Fibroblast of skin of left biceps (primary cell): ENCODE measurements around the gene LAP3.

Experiments
- DNase-seq, 2 experiments: peaks; one replicate each; pipeline ENCODE4 v3.0.0-alpha.2; 2013; ENCODE audit warnings: low read depth in 2 of 2

The LAP3 gene

DNA sequence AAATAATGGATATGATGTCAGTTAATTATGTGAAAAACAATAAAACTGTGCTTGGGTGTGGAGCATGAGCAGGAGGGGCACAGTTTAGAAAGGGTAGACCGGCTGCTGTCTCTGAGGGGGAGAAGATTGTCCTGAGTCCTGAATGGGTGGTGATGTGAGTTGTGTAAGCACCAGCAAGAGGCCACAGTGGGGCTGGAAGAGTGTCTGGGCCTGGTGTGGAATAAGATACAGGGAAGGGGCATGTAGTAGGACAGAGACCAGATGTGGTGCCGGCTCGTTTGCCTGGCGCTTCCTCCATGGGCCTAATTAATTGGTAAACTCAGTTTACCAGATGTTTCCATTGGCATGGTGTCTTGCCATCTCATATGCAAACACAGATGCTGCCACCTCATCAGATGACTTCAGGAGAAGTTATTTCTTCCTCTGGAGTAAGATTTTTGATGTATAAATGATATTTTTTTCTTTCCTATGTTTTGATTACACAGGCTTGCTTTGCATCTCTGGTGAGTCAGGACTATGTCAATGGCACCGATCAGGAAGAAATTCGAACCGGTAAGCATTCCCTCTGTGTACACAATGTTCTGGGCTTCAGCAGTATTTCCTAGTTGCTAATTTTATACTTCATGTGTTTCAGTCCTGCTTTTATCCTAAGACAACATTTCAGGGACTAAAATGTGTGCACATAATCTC, 42.6 kb downstream of the LAP3 start:
- no peak for DNase-seq

DNA sequence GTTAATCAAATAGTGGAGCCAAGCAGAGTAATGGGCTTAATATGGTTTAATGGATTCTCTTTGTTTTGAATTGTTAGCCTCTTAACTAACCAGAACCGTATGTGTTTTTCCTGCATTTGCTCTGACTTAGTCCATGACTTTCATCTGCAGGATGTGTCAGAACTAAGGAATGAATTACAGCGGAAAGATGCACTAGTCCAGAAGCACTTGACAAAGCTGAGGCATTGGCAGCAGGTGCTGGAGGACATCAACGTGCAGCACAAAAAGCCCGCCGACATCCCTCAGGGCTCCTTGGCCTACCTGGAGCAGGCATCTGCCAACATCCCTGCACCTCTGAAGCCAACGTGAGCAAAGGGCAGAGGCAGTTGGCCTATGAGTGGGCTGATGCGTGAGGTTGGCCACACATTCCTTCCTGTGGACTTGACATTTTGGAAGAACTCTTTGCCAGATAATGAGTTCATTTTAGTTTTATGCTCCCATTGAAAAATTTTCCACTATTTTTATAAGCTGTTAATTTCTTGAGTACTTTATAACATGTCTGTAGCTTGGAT, 46.5 kb downstream of the LAP3 start:
- no peak for DNase-seq

DNA sequence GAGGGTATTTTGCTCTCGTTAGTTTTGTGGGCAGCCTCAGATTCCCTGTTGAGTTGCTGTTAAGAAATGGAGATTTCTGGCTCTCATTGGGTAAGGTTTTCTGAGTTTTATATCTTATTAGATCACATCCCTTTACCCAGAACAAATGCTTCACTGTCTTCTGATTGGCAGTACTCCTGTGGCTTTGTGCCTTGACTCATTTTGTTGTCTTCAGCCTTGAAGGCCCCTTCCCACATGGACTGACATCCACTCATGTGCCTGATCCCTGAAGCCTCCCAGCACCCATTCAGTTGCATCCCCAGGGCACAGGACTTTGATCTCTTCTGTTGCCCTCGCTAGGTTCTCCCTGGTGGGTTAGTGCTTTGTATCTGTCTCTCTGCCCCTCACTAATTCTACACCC, 47.8 kb downstream of the LAP3 start:
- no peak for DNase-seq

DNA sequence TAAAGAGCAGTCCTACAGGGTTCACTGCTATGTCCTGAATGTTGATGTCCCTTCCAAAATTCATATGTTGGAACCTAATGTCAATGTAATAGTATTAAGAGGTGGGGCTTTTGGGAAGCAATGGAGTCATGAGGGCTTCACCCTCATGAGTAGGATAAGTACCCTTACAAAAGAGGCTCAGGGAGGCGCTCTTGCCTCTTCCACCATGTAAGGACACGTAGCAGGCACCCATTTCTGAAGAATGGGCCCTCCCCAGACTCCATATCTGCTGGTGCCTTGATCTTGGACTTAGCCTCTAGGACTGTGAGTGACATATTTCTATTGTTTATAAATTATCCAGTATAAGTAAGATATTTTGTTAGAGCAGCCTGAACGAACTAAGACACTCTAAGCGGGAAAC, 53.2 kb downstream of the LAP3 start:
- no peak for DNase-seq

DNA sequence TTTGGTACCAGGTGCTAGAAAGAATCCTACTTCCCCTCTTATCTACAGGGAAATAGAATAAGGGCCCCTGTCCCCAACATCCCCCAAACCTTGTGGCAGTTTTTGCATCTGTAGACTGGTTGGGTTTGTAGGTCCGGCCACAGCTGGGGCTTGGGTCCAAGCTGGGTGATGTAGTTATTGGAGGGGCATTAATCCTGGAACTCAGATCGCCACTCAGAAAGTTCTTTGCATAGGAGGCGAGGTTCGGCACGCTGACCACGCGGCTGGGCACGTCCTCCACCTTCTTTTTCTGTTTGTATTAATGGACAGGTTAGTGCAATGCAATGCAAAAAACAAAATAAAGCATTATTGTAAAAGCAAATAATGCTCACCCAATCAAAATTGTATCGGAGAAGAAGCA, 56.6 kb downstream of the LAP3 start:
- no peak for DNase-seq

DNA sequence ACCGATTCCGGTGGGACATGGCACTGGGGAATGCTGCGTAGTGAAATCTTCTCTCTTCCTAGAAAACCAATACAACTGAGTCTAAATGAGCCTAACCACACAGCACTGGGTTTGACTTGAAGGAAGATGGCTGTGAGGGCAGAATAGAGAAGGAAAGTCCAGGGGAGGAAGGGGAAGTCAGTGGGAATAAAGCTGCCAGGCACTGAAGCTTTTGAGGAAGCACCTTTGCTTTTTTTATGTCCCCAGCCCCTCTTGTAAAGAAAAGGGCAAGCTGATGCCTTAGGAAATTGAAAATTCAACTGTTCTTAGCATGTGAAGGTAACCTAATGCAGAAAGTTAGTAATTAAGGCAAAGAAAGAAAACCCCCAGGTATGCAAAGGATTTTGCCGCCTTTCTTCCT, 58.1 kb downstream of the LAP3 start:
- no peak for DNase-seq

DNA sequence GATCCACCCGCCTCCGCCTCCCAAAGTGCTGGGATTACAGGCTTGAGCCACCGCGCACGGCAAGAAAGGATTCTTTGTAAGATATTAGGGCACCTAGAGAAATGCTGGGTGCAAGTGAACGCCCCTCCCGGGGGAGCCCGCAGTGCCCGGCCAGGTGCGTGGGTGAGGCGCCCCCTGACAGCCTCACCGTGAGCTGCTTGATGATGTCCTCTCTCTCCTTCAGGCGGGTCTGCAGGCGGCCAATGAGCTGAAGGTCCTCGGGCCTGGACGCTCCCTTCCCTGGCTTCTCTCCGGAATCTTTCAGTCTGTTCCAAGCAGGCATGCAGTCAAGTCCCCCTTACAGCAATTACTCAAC, 59.3 kb downstream of the LAP3 start:
- no peak for DNase-seq

DNA sequence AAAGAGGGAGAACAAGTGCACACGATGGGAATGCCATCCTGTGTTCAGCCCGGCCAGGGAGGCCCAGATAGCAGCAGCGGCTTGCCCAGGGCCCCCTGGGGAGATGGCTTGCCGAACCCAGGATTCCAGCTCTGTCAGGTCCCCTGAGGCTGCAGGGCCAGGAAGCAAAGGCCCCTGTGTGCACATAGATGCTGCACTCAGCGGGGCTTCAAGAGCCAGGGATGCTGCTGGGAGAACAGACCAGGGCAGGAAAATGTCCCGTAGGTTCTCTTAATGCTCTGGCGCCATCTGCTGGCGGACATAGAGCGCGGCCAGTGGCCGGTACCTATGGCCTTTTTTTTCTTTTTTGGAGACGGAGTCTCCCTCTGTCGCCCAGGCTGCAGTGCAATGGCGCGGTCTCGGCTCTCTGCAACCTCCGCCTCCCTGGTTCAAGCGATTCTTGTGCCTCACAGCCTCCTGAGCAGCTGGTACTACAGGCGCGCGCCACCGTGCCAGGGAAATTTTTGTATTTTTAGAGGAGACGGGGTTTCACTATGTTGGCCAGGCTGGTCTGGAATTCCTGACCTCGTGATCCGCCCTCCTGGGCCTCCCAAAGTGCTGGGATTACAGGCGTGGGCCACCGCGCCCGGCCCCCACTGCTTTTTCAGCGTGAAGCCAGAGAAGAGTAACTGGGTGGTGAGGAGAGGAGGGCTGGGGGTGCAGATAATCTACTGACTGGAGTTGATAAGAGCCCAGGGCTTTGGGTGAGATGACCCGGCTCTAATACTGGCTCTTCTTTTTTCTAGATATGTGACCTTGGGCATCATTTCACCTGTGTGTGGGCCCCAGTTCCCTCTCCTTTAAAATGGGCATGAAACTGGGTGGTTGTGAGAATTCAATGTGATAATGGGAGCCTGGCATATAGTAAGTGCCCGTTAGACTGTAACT, 60.0 kb downstream of the LAP3 start:
- no peak for DNase-seq

DNA sequence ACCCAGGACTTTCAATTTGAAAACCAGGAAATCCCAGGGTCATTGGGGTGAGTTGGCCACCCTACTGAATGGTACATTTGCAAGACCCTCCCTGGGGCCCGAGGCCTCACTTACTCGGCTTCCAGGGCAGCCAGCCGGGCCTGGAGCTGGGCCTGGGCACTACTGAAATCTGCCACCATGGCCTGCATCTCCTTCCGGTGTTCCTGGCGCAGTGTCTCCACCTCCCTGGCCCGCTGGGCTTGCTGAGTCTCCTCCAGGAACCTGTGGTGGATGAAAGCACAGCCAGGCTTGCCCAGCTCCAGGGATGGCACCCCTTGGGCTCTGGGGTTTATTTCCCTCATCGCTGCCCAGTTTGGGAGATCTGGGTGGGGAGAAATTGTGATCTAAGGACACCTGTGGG, 62.1 kb downstream of the LAP3 start:
- DNase-seq: no peak

DNA sequence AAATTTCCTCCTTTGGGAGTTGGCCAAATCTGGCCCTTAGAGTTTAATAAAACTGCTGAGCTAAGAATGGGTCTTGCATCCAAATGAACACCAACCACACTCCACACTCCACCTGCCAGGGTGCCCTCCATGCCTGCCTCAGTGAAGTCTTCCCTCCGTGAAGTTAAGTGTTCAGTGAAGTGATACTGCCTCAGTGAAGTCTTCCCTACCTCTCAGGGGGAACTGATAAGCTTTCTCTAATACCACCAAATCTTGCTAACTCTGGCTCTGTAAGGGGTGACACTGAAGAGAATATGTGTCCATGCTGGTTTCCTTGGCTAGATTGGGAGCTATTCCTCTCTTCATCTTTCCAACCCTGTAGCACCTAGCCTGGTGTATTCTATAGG, 65.4 kb downstream of the LAP3 start:
- DNase-seq: no peak

DNA sequence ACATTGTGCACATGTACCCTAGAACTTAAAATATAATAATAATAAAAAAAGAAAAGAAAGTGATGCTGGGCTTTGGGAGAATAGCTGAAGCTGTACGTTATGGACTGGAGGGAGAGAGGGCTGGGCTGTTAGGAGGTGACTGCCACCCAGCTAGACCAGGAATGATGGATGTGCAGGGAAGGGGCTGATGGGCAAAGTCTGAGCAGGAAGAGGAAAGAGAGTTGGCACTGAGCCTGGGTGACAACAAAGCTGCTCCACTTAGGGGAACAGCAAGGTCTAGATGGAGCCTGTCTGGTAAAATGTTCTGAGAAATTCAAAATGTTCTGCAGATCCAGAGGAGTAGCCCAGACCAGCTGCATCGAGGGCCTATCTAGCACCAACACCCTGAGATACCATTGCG, 69.7 kb downstream of the LAP3 start:
- no peak for DNase-seq

DNA sequence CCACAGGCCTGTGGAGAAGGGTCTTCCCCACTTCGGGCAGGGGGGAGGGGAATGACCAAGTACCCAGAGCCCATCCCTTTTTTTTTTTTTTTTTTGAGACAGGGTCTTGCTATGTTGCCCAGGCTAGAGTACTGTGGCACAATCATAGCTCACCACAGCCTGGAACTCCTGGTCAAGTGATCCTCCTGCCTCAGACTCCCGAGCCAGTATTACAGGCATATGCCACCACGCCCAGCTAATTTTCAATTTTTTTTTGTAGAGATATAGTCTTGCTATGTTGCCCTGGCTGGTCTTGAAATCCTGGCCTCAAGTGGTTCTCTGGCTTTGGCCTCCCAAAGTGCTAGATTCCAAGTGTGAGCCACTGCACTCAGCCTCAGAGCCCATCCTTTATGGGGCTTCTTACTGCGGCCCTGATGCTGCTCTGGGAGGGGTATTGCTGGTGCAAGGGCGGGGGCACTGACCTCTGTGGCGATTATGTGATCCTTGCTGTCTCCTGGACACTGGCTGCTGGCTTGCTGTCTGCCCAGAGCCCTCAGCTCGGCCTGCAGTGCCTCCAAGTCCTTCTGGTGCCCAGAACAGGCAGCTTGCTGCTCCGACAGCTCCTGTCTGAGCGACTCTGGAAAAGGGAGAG, 70.3 kb downstream of the LAP3 start:
- DNase-seq: no peak

DNA sequence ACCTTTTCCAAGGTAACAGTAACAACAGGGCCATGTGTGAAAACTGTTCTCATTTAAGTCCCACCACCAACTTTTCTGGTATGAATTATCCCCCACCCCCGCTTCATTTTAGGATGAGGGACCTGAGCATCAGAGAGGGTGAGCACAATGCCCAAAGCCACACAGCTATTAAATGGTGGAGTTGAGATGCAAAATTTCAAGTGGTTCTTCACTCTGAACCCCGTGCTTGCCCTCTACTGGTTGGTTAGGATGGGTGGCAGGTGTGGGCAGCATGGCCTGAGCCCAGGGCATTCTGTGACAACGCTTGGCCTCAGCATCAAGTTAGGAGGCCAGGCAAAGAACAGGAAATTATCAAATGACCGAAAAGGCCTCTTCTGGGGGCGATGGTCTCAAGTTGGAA, 70.9 kb downstream of the LAP3 start:
- DNase-seq: no peak

DNA sequence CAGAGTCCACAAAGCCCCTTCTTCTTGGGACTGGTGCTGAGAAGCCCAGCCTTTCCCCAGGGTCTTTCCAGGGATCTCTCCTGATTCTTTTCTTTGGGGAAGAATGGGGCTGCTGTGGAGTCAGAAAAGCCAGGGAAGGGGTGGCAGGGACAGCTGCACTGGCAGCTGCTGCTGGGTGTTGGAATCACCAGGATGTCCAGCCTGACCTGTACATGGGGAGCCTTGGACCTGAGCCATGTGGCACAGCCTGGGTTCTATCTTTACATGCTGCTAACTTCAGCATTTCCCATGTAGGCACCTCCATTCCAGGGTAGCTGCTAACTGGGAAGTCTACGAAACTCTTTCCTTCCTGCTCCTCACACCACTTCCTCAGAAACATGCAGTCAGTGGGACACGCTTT, 73.4 kb downstream of the LAP3 start:
- no peak for DNase-seq

DNA sequence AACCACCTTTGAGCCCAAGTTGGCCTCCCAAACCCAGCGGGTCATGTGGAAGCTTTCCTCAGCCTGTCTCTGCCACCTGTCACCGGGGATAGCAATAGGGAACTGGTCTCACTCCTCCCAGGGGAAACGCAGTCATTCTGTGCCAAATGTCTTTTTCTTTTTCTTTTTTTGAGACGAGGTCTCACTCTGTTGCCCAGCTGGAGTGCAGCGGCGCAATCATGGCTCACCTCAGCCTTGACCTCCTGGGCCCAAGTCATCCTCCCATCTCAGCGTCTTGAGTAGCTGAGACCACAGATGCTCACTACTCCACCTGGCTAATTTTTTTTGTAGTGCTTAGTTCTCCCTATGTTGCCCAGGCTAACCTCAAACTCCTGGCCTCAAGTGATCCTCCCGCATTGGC, 77.7 kb downstream of the LAP3 start:
- DNase-seq: no peak

DNA sequence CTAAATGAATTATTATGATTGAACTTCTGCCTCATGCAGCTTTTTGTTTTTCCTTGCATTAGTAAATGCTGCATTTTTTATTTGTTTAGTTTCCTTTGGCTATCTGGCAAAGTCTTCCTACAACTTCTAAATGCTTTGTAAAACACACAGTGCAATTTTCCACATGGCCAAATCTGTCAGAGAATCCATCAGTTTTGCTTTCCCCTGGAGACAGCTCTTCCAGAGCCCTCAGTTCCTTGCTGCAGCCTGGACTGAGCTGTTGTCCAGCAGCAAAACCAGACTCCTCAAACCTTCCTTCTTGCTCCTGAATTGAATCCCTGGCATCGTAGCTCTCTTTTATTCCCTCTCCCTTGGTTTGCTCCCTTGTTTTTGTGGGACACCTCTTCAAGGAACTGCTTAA, 80.1 kb downstream of the LAP3 start:
- no peak for DNase-seq
